Measurements from ENCODE around the gene MEGF9. TPM values are rescaled to one million over a fixed set of nuclear protein-coding genes. Genes with fewer than 3 reads are reported as not detected.
A peak's percentile ranks its signal among the peaks of the same experiment; 100 is the strongest.

Gene MEGF9
- total and polyA plus RNA-seq, 2 of the 13 experiments (the other 11 are each of a cell fraction or from before 2014, with no cell fraction given): 3.1 to 3.3 TPM

- TF ChIP-seq PAXIP1 (CRISPR knock-in tag; conservative IDR thresholded peaks at IDR 0.05) (peak; percentile 24; the same call in 1 of the 2 replicates), ZSCAN12 (CRISPR knock-in tag; IDR thresholded peaks at IDR 0.05) (no peak), ATF7-NPFF (CRISPR knock-in tag; IDR thresholded peaks at IDR 0.05; ENCODE audit: low read depth) (no peak), SOX6 (IDR thresholded peaks at IDR 0.05) (no peak), SOX6 (CRISPR knock-in tag; IDR thresholded peaks at IDR 0.05) (peak; percentile 23; the same call in 1 of the 2 replicates), BCLAF1 (IDR thresholded peaks at IDR 0.05) (no peak), PRDM4 (CRISPR knock-in tag; IDR thresholded peaks at IDR 0.05; ENCODE audit: borderline replicate concordance) (no peak), ZNF816 (CRISPR knock-in tag; IDR thresholded peaks at IDR 0.05; ENCODE audit: borderline replicate concordance) (no peak), ATF6 (CRISPR knock-in tag; conservative IDR thresholded peaks at IDR 0.05) (no peak), CENPT (CRISPR knock-in tag; IDR thresholded peaks at IDR 0.05; ENCODE audit: low read depth) (no peak), ZNF720 (CRISPR knock-in tag; IDR thresholded peaks at IDR 0.05) (no peak)
Observed at GRCh38 chr9:120637919-120638318, 76.4 kb downstream of the MEGF9 start (continued).
